ENCODE measurements around the gene POLR1C.
"Not testable (repeated sequence)": the region's sequence is repeated elsewhere in the genome, so short reads cannot be mapped to it uniquely, and the experiment has no call there.

Gene POLR1C

DNA sequence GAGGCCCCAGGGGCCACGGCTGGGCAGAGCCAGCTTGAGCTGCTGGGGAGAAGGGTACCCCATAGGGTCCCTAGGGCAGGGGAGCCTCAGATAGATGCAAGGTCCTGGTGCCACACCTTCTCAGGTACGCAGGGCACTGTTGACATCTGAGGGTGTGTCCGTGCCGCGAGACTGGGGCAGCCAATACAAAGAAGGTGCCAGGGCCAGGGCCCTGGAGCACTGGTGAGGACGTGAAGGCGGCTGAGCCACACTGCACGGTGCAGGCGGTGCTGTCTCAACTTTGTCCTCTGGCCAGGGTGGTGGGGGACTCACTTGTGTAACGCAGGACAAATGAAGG is 6.1 kb upstream of the POLR1C start:
- no peak for DNase-seq

DNA sequence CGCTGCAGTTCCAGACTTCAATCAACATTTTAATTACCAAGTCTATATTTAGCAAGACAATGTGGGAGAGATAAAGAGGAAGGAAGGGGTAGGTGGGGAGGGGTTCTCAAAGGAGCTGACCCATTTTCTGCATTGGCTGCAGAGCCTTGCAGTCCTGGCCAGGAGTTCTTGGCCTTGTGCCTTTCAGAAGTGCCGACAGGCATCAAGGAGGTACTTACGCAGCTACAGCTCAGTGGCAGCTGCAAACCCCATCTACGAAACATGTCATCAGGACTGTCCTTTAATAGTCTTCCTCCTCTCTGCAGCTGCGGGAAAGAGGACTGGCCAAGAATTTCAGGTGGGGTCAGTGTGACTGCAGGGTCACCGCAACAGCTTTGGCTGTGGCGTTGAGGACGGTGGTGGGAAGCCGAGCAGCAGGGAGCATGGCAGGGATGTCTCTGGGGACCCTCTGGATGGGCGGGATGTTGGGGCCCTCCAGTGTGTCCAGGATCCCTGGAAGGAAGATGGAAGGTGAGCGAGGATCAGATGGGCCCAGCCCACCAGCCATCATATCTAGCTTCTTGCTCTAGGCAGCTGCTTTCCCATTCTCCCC is 5.0 kb upstream of the POLR1C start:
- DNase-seq, result no peak

DNA sequence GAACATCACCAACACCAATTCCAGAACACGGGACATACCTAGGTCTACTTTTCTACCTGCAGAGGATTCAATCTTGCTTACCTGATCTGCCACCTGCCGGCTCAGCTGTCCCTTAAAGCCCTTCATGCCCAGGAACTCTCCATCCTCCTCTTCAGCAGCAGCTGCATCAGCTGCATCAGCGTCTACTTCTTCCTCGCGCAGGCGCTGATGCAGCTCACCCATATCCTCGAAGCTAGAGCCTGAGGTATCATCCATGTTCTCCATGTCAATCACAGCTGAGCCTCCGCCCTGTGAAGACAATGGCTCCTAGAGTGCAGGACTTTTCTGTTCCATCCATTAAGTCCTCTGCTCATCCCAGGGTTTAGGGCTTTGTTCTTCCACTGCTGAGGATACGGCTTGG is 1.1 kb upstream of the POLR1C start:
- DNase-seq, result no peak

DNA sequence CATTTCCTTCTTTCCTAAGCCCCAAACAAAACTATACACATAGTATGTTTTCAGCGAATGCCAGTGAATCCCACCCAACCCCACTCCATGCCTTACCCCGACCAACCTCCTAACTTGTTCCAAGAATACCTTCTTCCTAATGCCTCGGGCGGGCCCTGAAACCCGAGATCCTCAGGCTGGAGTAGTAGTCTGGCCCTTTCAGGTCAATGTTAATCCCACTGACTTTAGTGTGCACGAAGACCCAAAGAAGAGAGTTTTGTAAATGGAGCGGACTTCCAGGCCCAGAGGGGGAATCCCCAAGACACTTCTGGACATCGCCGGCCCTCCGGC is 557 bp upstream of the POLR1C start:
- no peak for DNase-seq

DNA sequence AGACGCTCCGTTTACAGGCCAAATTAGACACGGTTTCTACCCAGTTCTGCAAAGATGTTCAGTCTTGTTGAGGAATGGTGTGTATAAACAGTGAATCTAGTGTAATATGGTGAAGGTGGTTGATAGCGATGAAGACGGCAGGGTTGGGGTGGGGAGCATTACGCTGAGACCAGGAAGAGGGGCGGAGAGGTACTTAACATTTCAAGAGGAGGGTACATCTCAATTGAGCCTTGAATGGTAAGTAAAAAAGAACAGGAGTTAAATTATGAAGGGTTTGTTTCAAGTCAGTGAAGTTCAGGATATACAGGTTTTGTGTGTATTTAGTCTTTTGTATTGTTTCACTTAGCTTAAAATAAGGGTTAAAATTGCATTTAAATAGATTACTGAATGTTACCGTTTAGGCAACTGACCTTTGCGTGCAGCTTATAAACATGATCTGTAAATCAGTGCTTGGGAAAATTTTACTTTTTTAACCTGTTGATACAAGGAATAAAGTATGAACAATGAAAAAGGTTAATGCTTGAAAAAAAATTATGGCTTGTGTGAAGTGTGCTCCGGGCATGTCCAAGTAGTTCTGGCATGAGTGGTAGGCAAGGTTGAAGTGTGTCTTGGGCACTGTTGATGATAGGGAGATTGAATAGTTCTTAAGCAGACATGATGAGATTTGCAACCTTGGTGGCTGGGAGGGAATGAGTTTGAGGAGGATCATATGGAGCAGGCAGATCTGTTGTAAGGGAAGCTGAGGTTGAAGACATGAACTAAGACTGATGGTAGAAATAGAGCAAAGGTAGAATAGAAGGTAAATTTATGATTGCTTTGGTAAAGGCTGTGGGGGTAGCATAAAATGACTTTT is 842 bp downstream of the POLR1C start:
- no peak for DNase-seq

DNA sequence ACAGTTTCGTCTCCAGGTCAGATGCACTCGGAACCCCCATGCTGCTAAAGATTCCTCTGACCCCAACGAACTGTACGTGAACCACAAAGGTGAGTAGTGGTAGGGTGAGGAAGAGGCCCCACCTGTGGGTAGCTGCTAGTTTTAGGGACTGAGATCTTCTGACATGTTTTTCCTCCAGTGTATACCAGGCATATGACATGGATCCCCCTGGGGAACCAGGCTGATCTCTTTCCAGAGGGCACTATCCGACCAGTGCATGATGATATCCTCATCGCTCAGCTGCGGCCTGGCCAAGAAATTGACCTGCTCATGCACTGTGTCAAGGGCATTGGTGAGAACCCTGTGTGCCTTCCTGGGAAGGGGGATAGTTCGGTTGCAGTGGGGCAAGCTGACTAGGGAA is 3.2 kb downstream of the POLR1C start:
- DNase-seq, result no peak

DNA sequence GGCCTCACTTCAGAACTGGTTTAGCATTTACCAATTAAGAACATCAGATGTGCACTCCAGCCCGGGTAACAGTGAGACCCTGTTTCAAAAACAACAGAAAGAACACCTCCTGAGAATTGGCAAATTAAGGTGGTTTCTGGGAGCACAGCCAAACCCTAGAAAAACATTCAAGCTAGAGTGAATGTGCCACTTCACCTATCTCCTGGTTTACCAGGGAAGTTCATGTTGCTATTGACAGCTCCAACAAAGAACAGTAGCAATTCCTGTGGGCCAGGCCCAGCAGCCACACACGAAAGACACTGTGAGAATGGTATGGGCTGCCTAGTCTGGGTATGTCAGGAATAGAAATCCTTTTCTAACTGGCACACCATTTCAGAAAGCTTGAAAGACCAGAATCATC is 4.9 kb downstream of the POLR1C start:
- no peak for DNase-seq

DNA sequence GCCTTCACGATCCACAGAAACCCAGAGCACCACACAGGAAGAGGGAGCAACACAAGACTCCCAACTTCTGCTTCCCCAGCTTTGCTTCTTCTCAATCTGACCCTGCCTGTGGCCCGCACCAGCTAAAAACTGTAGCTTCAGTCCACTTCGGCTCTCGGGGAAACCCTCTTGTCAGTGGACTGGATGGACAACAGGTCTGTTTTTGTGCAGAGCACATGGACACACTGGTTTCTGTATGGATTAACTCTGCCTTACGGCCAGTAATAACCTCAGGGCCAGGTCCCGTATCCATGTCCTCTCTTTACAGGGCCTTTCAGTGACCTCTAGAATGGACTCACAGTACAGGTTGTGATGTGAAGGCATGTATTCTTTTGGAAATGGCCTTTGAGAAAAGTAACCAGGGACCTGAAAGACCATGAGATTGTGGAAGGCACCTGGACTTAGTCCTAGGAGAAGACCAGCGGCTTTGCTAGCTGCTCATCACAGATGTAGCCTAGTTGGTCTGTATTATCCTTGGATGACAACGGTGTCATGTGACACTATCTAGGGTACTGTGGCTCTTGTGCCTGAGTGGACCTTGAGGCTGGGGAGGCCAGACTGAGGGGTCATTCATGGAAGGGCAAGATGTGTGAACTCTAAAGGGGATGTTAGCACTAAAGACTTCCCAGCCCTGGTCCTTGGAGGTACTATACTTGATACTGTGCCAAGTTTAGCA is 5.8 kb downstream of the POLR1C start:
- DNase-seq, result no peak

DNA sequence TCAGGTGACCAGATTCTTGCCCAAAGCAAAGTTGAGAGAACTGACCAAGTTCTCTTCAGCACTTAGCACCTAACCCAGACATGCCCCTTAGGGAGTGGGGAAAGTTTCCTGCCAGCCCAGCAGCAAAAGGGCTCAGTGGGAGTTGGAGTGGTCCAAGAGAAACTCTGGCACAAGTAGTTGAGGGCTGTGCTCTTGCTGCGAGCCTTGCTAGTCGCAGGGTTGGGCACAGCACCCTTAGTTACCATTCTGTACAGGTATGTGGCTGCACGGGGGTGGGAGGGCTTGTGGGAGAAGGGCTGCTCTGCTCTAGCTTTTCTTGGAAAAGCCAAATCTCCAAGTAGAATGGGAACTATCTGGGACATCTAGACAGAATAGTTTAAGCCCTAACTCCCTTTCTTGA is 6.4 kb downstream of the POLR1C start:
- no peak for DNase-seq

DNA sequence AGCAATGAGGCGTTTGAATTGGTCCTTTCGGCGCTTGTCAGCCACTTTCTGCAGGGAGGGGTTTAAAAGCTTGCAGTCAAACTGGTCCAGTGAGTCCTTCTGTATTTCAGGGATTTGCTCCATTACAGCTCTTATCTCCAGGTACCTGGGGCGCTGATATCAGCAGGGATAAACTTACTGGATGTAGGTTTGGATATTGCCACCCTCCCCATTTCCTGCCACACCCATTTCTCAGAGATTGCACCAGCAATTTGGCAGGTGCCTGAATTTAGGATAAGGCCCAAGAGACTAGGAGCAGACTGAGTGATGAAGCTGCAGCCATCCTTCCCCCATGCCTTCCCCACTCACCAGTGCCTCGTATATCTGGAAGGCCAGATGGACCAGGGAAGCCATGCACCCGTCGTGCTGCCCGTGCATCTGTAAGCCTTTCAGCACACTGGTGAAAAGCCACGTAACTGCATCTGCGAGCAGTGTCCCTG is 7.6 kb downstream of the POLR1C start:
- no peak for DNase-seq

DNA sequence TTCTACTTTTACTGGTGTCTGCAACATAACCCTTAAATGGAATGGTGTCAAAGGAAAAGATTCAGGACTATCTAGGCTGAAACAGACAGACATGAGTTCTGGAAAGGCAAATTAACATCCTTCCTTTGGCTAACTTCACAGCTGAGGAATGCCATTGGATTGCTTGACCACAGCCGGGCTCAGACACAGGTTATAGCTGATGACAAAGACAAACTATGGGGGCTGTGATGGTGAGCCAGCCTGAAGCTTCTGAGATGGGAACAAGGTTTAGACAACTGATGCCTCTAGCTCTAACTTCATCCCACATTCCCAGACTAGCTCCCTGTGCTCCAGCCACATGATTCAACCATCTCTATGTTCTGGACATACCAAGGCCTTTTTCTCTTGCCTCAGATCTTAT is 15.3 kb downstream of the POLR1C start:
- no peak for DNase-seq

DNA sequence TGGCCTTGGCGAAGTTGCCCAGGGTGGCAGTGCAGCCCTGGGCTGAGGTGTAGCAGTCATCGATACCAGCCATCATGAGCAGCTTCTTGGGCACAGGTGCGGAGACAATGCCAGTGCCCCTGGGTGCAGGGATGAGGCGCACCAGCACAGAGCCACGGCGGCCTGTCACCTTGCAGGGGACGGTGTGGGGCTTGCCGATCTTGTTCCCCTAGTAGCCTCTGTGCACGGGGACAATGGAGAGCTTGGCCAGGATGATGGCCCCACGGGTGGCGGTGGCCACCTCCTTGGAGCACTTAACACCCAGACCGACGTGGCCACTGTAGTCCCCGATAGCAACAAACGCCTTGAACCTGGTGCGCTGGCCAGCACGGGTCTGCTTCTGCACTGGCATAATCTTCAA is 22.1 kb downstream of the POLR1C start:
- not testable (repeated sequence) for DNase-seq

DNA sequence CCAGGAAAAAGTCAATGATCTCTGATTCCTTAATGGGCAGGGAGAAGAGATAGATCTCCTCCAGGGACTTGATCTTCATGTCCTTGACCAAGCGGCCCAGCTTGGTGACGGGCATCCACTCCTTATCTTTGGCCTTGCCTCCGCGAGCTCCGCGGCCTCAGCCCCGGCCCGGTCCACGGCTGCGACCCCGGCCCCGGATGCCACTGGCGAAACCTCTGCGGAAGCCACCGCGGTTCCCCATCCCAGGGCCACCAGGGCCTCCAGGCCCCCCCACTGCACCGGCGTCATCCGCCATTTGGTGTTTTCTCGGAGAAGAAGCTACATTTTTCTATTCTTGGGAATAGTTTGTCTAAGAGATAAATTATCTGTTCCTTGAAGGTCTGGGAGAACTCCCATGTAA is 22.5 kb downstream of the POLR1C start:
- DNase-seq, result not testable (repeated sequence)

DNA sequence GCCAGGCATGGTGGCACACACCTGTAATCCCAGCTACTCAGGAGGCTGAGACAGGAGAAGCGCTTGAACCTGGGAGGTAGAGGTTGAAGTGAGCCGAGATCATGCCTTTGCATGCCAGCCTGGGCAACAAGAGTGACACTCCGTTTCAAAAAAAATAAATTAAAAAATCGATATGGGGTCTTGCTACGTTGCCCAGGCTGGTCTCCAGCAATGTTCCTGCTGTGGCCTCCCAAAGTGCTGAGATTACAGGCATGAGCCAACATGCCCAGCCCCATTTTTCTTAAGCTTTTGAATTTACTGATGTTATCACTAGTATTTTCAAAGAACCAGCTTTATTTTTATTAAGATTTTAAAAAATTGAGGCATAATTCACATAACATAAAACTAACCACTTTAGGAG is 23.6 kb downstream of the POLR1C start:
- DNase-seq, result no peak

DNA sequence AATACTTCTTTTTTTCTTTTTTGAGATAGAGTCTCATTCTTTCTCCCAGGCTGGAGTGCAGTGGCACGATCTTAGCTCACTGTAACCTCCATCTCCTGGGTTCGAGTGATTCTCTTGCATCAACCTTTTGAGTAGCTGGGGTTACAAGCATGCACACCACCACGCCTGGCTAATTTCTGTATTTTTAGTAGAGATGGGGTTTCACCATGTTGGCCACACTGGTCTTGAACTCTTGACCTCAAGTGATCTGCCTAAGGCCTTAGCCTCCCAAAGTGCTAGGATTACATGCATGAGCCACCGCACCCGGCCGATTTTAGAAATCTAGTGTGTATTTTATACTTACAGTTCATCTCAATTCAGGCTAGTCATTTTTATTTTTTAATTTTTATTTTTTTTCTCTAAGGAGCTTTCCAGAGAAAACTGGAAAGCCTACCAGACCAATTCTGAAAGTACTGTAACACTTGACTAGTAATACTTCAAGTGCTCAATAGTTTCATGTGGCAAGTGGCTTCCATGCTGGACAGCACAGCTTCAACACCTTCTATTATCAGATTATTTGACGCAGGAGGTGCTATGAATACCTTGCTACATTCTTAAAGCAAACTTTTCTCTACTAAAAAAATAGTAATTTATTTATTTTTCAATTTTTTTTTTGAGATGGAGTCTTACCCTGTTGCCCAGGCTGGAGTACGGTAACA is 25.0 kb downstream of the POLR1C start:
- no peak for DNase-seq

DNA sequence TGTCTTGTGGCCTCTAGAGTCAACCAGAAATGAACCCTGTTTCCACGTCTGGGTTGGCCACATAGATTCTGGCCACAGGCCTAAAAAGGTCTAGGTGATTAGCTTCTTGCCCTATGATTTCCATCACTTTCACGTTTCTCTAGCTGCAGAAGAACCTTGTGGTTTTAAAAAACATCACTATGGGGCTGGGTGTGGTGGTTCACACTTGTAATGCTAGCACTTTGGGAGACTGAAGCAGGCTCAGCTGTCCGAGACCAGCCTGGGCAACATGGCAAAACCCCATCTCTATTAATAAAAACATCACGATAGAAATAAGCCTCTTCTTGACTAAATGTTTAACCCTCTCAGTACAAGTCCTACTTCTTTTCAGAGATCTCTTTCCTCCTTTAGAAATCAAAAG is 27.6 kb downstream of the POLR1C start:
- no peak for DNase-seq

DNA sequence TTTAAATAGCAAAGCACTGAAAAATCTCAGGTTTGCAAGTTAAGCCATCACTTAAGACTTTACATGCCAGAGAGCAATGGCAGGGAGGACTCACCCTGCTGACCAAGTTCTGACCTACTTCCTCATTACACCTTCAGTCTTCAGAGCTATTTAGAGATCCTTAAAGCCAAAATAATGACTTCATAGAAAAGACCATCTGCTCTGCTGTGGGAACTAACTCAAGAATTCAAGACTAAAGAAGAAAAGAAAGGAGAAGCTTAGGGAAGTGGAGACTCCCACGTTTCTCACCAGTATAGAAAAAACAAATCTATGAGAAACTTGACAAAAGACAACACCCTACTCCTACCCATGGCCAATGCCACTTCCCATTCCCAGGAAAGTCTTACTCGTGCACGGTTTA is 30.3 kb downstream of the POLR1C start:
- no peak for DNase-seq

DNA sequence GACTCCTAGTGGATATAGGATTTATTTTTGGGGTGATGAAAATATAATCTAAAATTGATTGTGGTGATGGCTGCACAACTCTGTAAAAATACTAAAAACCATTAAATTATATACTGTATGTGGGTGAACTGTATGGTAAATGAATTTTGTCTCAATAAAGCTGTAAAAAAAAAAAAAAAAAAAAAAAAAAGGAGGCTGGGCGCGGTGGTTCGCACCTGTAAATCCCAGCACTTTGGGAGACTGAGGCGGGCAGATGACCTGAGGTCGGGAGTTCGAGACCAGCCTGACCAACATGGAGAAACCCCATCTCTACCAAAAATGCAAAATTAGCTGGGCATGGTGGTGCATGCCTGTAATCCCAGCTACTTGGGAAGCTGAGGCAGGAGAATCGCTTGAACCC is 40.7 kb downstream of the POLR1C start:
- not testable (repeated sequence) for DNase-seq

DNA sequence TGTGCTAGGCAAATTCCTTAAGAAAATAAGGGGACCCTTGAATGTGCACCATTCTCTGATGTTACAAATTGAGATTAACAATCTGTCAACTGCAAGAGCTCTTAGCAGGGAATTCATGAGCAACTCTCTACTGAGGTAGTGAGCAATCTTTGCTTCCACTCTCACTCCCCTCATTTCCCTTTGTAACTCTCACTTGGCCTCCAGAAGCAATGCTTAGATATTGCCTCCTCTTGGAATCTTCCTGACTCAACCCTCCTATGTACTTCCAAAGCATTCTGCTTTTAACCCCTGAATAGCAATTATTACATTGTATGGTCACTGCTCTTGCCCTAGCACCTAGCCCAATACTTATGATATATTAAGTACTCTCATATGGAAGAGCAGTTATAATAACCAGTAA is 42.4 kb downstream of the POLR1C start:
- DNase-seq, result no peak

DNA sequence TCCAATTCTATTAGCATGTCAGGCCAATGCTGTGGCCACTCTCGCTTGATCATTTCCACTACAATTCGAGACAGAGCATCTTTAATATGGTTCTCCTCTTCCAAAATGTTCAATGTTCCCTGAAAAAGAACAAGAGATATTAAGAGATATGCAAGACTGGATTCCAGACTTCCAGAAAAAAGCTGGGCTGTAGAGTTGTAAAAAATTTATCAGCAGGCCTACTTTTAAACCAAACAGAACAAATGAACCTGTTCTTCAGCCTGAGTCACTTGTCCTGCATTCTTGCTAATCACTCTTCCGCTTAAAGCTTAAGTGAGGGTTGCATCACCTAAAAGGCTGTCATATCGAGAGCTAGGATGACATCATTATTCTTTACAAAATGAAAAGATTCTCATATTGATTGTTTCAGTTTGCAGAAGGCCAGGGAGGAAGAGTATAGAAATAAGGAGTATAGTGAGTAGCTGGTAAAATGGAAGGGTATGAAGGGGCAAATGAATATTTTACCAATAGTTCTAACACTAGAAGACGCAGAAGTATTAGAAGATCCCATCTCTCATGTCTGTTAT is 54.1 kb downstream of the POLR1C start:
- DNase-seq, result no peak
